ENCODE measurements around the gene CKS2.

- TF ChIP-seq CTCF (IDR thresholded peaks at IDR 0.05) (no peak), POLR2AphosphoS5 (IDR thresholded peaks at IDR 0.05) (no peak), POLR2A (IDR thresholded peaks at IDR 0.05) (no peak)
Measured at GRCh38 chr9:89309166-89309565, 1.8 kb upstream of the CKS2 start.
